K562 (cell line): ENCODE data around the gene RUFY2. TPM values are rescaled to one million over a fixed set of nuclear protein-coding genes. Genes with fewer than 3 reads are reported as not detected.

Experiments
- ATAC-seq: fragments of 200-7000 bp; cut with Tn5 transposase; 3 replicates; pipeline ENCODE4 v1.9.1; 2020; ENCODE audit warnings: moderate library complexity
- BruUV-seq: library from RNA; stranded (reverse); fragments of 400-500 nt; replicated peaks from 2 replicates; lab custom pipeline; 2021; lab: Mats Ljungman, UMichigan
- CTCF ChIA-PET: fragments of 300-600 bp; formaldehyde crosslinking; extraction: SDS; loops from one replicate; lab custom pipeline; 2021; ENCODE audit warnings: low intra/inter-chr PET ratio; lab: Yijun Ruan, JAX
- POLR2A ChIA-PET: fragments of 300-600, 350-650 bp; sonication (Branson Sonifier 250); formaldehyde crosslinking; extraction: SDS; loops from one replicate; lab custom pipeline; 2021; ENCODE audit warnings: antibody characterized with exemption, inconsistent platforms; lab: Yijun Ruan, JAX
- DNase-seq, 4 experiments: peaks; one replicate each; pipeline versions ENCODE4 v3.0.0 to v3.0.0-alpha.2; 2011 to 2018; ENCODE audit warnings: low spot score in 3 of 4, mixed read lengths in 3 of 4; ENCODE audit errors: extremely low read depth in 1 of 4
- FAIRE-seq: peaks from 2 replicates; lab custom pipeline; 2011; peaks lifted over from hg19 to GRCh38; lab: Jason Lieb, UNC
- H2AFZ ChIP-seq: 2 replicates; pipeline ENCODE4 v1.6.0; 2011; ENCODE audit warnings: low read depth, low read length, control low read depth, inconsistent platforms
- H3K27ac ChIP-seq: fragments of 200-600 bp; 3 replicates; pipeline ENCODE4 v1.8.0; 2011; ENCODE audit warnings: low read depth, mild to moderate bottlenecking, control low read depth, inconsistent platforms, low read length, moderate library complexity, mixed read lengths; ENCODE audit errors: extremely low read depth
- H3K27me3 ChIP-seq, 2 experiments: fragments of 300-600 bp in 1 of 2; 2 replicates in 1 of 2; 3 replicates in 1 of 2; pipeline versions ENCODE4 v1.6.0 to v1.8.0; 2011; ENCODE audit warnings: inconsistent platforms in 2 of 2, low read length in 2 of 2, mild to moderate bottlenecking in 1 of 2, mixed read lengths in 1 of 2, moderate library complexity in 1 of 2; ENCODE audit not compliant: control insufficient read depth in 2 of 2, insufficient read depth in 2 of 2
- H3K36me3 ChIP-seq: fragments of 300-600 bp; 3 replicates; pipeline ENCODE4 v1.8.0; 2011; ENCODE audit warnings: mild to moderate bottlenecking, low read length, inconsistent platforms; ENCODE audit not compliant: control insufficient read depth, insufficient read depth
- H3K4me1 ChIP-seq, 2 experiments: fragments of 200-600 bp in 1 of 2; replicated peaks in 1 of 2; 2 replicates in 1 of 2; 3 replicates in 1 of 2; pipeline versions ENCODE4 v1.5.1 to v1.8.0; 2011; ENCODE audit warnings: inconsistent platforms in 2 of 2, low read length in 2 of 2, mild to moderate bottlenecking in 1 of 2, mixed read lengths in 1 of 2, moderate library complexity in 1 of 2; ENCODE audit not compliant: control insufficient read depth in 2 of 2, insufficient read depth in 2 of 2
- H3K4me2 ChIP-seq: 2 replicates; pipeline ENCODE4 v1.6.1; 2011; ENCODE audit warnings: low read length, control low read depth, inconsistent platforms, mixed read lengths; ENCODE audit not compliant: insufficient read depth
- H3K4me3 ChIP-seq: fragments of 200-600 bp; sonication (generic), shearing (Covaris generic); 2 replicates; pipeline ENCODE4 v1.5.1; 2016; ENCODE audit warnings: control low read depth, inconsistent platforms
- H3K79me2 ChIP-seq: fragments of 200-600 bp; 3 replicates; pipeline ENCODE4 v1.8.0; 2011; ENCODE audit warnings: low read length, inconsistent platforms; ENCODE audit not compliant: control insufficient read depth, insufficient read depth
- H3K9ac ChIP-seq, 2 experiments: 2 replicates each; pipeline versions ENCODE4 v1.6.0 to v1.6.1; 2011; ENCODE audit warnings: low read depth in 2 of 2, low read length in 2 of 2, control low read depth in 1 of 2, inconsistent platforms in 1 of 2, mild to moderate bottlenecking in 1 of 2, mixed read lengths in 1 of 2; ENCODE audit not compliant: insufficient read depth in 1 of 2
- H3K9me1 ChIP-seq: one replicate; pipeline ENCODE4 v1.6.0; 2011; ENCODE audit warnings: inconsistent platforms, mild to moderate bottlenecking, low read length, moderate library complexity; ENCODE audit not compliant: control insufficient read depth, insufficient read depth
- H3K9me3 ChIP-seq: replicated peaks from 2 replicates; pipeline ENCODE4 v1.5.1; 2011; ENCODE audit warnings: low read depth, low read length, inconsistent platforms; ENCODE audit not compliant: control insufficient read depth, insufficient read depth
- H4K20me1 ChIP-seq: replicated peaks from 2 replicates; pipeline ENCODE4 v1.6.1; 2011; ENCODE audit warnings: low read length, inconsistent platforms, mixed read lengths; ENCODE audit not compliant: control insufficient read depth, insufficient read depth
- MAZ ChIP-seq, 2 experiments: fragments of 450-650 bp in 1 of 2; sonication (generic) in 1 of 2; formaldehyde crosslinking; IDR thresholded peaks in 1 of 2; conservative IDR thresholded peaks in 1 of 2; 2 replicates each; pipeline versions ENCODE4 v1.4.0 to v1.5.0; 2020; ENCODE audit warnings: mild to moderate bottlenecking in 1 of 2, missing genetic modification reagents in 1 of 2
- MITF ChIP-seq: IDR thresholded peaks from 2 replicates; pipeline ENCODE4 v1.6.1; 2014; ENCODE audit warnings: antibody characterized with exemption
- RFX1 ChIP-seq: fragments of 450-650 bp; IDR thresholded peaks from 2 replicates; pipeline ENCODE4 v1.6.1; 2016; ENCODE audit warnings: mild to moderate bottlenecking, moderate library complexity
- WGBS: fragments of 100-300 bp; shearing (Covaris generic); methylation state at CpG from one replicate; pipeline ENCODE4 v1.1.6; 2016; ENCODE audit warnings: low coverage, mixed read lengths; ENCODE audit not compliant: insufficient coverage; ENCODE audit errors: missing lambda C conversion rate; 5-methylcytosine and 5-hydroxymethylcytosine counted together
- in situ Hi-C: fragments of 300-500 bp; cut with MboI; formaldehyde crosslinking; loops from 4 replicates; pipeline ENCODE4 v1.15.0; 2018; ENCODE audit warnings: inconsistent platforms, mixed read lengths
- intact Hi-C: fragments of 100-400 bp; cut with micrococcal nuclease; formaldehyde crosslinking; loops from 2 replicates; pipeline ENCODE4 v1.14.2; 2022
- polyA plus RNA-seq, 8 experiments: library from polyadenylated mRNA; depleted of rRNA in 4 of 8; stranded (reverse) in 5 of 8; unstranded in 3 of 8; fragments of >200 nt; fragmentation: Nextera tagmentation in 2 of 8; fragmentation: Illumina TruSeq in 1 of 8; extraction: Ambion mirVana in 2 of 8; extraction: Trizol in 1 of 8; gene quantifications; 2 replicates each; pipeline versions ENCODE4 v1.2.1 to v1.2.3, GENCODE V29; 2011 to 2014; ENCODE audit warnings: inconsistent platforms in 1 of 8, missing spikeins in 1 of 8
- total RNA-seq, 7 experiments: library from RNA; depleted of rRNA in 6 of 7; stranded (reverse); fragments of >200 nt in 6 of 7; fragmentation: Illumina TruSeq in 2 of 7; extraction: Trizol in 2 of 7; gene quantifications; 2 replicates each; pipeline versions ENCODE4 v1.2.1 to v1.2.3, GENCODE V29; 2011 to 2021; ENCODE audit warnings: low replicate concordance in 1 of 7

The RUFY2 gene
- total and polyA plus RNA-seq, 9 of the 15 experiments (the other 6 are each of a cell fraction or from before 2014, with no cell fraction given), result 3.7 to 20.1 (median 12.6) TPM

- no peak overlapping the region for H3K4me2 ChIP-seq
- no peak overlapping the region for H2AFZ ChIP-seq
- no peaks in the 10 kb centered on the region; the same call in 1 of the 2 replicates for H3K9me3 ChIP-seq
- H3K27ac ChIP-seq, result no peak overlapping the region
- DNase-seq (no peak), FAIRE-seq (no peak), ATAC-seq (no peak)
- no peak overlapping the region for H3K9ac ChIP-seq
- no peaks in the 10 kb centered on the region for H3K9me1 ChIP-seq
- BruUV-seq, result no TSS peak
- intact Hi-C loops, result no loop called here
- H3K4me3 ChIP-seq, result no peak overlapping the region
- in situ Hi-C loops, result no loop called here
- H4K20me1 ChIP-seq, result no peaks in the 10 kb centered on the region
- H3K4me1 ChIP-seq, result no peaks in the 10 kb centered on the region
- H3K27me3 ChIP-seq, result no peaks in the 10 kb centered on the region
- 7% methylated on average over 1 of the region's 1 CpG for WGBS
- ChIA-PET POLR2A (interaction anchor here (0.6 to 1.3 kb wide), 3 partner anchors 12 to 247 kb away, joined by 3 read pairs; partner anchors contain the start of gene PBLD), CTCF (no interaction called here)
- H3K79me2 ChIP-seq, result no peaks in the 10 kb centered on the region
- no peaks in the 10 kb centered on the region for H3K36me3 ChIP-seq
- TF ChIP-seq MAZ (CRISPR knock-in tag; conservative IDR thresholded peaks at IDR 0.05 in 1 of 2, IDR thresholded peaks at IDR 0.05 in 1 of 2) (no peak), MITF (no peak), RFX1 (peak; percentile 30; the same call in 1 of the 2 replicates)
Observed at GRCh38 chr10:68318331-68319059, 88.6 kb downstream of the RUFY2 start.
